GM19099 (cell line): ENCODE results near the gene TSPEAR.

ENCODE experiments used
- POLR2A ChIP-seq: IDR thresholded peaks from 3 replicates; pipeline ENCODE4 v1.6.1; 2011; ENCODE audit warnings: low read depth; ENCODE audit not compliant: insufficient read length; ENCODE audit errors: extremely low read depth

Gene TSPEAR

GRCh38 chr21:44522753-44523204, 188.6 kb downstream of the TSPEAR start:
- no peak for TF ChIP-seq POLR2A

DNA sequence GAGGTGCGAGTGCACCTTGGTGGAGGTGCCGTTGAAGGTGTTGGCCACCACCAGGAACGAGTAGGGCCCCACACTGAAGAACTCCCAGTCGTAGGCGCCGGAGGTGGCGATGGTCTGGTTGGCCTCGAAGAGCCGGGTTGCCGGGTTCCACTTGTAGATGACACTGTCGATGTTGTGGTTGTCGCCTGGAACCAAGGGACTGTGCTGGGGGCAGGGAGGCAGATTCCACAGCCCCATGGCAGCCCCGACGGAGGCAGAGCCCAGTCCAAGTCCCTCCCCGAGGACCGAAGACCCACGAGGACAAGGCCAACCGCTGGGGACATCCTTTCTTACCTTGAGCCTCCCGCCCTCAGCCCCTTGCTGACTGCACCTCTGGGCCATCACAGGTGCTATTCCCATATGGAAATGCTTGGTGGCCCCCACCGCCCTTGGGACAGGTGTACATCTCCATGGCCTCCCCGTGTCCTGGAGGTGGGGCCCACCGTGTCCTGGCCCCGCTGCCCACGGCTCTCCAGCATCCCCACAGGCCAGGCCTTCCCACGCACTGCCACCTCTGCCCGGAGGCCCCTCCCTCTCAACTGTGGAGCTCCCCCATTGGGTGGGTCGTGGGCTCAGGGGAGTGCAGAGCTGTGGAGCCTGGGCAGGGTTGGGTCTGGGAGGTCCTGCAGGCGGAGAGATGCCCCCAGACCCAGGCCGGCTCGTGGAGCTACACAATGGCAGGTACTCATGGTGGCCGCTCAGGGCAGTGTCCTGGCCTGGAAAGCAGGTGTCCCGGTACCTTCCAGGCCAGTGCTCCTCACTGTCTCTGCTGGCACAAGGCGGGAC, 189.2 kb downstream of the TSPEAR start:
- TF ChIP-seq POLR2A: no peak

- TF ChIP-seq POLR2A: no peak
Measured at GRCh38 chr21:44521301-44521927, 190.0 kb downstream of the TSPEAR start.

- TF ChIP-seq POLR2A: no peak
Measured at GRCh38 chr21:44520326-44521300, 190.8 kb downstream of the TSPEAR start.

- no peak for TF ChIP-seq POLR2A
Measured at GRCh38 chr21:44519346-44520325, 191.7 kb downstream of the TSPEAR start.

- no peak for TF ChIP-seq POLR2A
Measured at GRCh38 chr21:44518686-44519085, 192.7 kb downstream of the TSPEAR start.

GRCh38 chr21:44517175-44517899, 194.0 kb downstream of the TSPEAR start:
- no peak for TF ChIP-seq POLR2A

GRCh38 chr21:44516828-44517174, 194.6 kb downstream of the TSPEAR start:
- TF ChIP-seq POLR2A: no peak

GRCh38 chr21:44516342-44516741, 195.0 kb downstream of the TSPEAR start:
- TF ChIP-seq POLR2A: no peak

GRCh38 chr21:44515359-44516165, 195.8 kb downstream of the TSPEAR start:
- TF ChIP-seq POLR2A: no peak

- no peak for TF ChIP-seq POLR2A
Measured at GRCh38 chr21:44514746-44515358, 196.5 kb downstream of the TSPEAR start.

DNA sequence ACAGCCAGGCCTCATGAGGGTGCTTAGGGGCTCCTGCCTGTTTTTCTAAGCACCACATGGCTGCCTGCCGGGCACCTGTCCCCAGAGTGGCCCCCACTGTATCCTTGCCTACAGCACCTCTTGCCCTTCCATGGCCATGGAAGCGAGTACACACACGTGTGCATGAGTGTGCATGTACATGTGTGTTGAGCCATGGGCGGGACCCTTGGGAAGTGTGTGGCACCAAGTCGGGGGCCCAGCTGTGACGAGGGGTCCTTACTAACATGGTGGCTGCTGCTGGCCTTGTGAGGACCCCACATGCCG, 197.2 kb downstream of the TSPEAR start:
- TF ChIP-seq POLR2A: no peak
